T-helper 17 cell (primary cell): ENCODE data around the gene MYF5. TPM values are rescaled to one million over a fixed set of nuclear protein-coding genes. Genes with fewer than 3 reads are reported as not detected.
"Not testable (repeated sequence)": the region's sequence is repeated elsewhere in the genome, so short reads cannot be mapped to it uniquely, and the experiment has no call there.

Experiments used
- ATAC-seq: fragments of 150-1000 bp; cut with Tn5 transposase; 2 replicates; pipeline ENCODE4 v1.10.0; 2021; ENCODE audit warnings: mild to moderate bottlenecking, moderate library complexity
- DNase-seq, 3 donors: peaks; one replicate each; pipeline versions ENCODE4 v3.0.0 to v3.0.0-alpha.2; 2020 to 2021
- H3K9me3 ChIP-seq: one replicate; pipeline ENCODE4 v1.7.0; 2013; ENCODE audit warnings: low read length, mild to moderate bottlenecking; ENCODE audit not compliant: control insufficient read depth, poor library complexity, severe bottlenecking
- H3K27ac Mint-ChIP-seq: one replicate; pipeline ENCODE4 v1.8.0; 2022; ENCODE audit warnings: mild to moderate bottlenecking, moderate library complexity, mixed read lengths
- H3K27me3 Mint-ChIP-seq: one replicate; pipeline ENCODE4 v1.8.0; 2022; ENCODE audit warnings: mixed read lengths
- H3K36me3 Mint-ChIP-seq: one replicate; pipeline ENCODE4 v1.8.0; 2022; ENCODE audit warnings: low read depth, mixed read lengths
- H3K4me1 Mint-ChIP-seq: one replicate; pipeline ENCODE4 v1.8.0; 2022; ENCODE audit warnings: mild to moderate bottlenecking, mixed read lengths
- H3K4me3 Mint-ChIP-seq: one replicate; pipeline ENCODE4 v1.8.0; 2022; ENCODE audit warnings: mild to moderate bottlenecking, moderate library complexity, mixed read lengths
- total RNA-seq, 4 donors: library from RNA in 2 of 4; stranded (reverse) in 2 of 4; gene quantifications; one replicate each; pipeline ENCODE4 v1.2.3 and lab custom pipeline; 2022 to 2026

Gene MYF5
- total RNA-seq (not detected), total RNA-seq (lab: John Stamatoyannopoulos, UW) (0 reads per million in 2 donors)

DNA sequence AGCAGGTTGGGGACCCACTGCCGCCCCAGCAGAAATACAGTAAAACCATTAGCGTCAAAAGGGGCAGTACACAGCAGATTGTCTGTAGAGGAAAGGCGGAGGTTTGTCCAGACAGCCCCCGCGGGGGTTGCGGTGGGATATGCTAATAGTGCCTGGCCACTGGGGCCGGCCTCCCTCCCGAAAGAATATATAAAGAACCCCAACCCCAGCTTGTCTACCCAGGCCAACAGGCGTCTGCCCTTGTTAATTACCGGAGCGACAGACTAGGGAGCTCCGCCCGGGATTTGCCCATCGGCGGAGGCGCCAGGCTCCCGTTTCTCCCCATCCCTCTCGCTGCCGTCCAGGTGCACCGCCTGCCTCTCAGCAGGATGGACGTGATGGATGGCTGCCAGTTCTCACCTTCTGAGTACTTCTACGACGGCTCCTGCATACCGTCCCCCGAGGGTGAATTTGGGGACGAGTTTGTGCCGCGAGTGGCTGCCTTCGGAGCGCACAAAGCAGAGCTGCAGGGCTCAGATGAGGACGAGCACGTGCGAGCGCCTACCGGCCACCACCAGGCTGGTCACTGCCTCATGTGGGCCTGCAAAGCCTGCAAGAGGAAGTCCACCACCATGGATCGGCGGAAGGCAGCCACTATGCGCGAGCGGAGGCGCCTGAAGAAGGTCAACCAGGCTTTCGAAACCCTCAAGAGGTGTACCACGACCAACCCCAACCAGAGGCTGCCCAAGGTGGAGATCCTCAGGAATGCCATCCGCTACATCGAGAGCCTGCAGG lies at the start of gene MYF5:
MYF5 (plus strand) TSS at position 217 of the 774 bp plus-strand sequence; CDS start at position 369, 152 bp downstream.
- H3K9me3 ChIP-seq, result no peaks in the 10 kb centered on the region
- DNase-seq (no peak), ATAC-seq (no peak)
- Mint-ChIP-seq H3K27ac (no peak within 1 kb of the TSS), H3K4me1 (no peaks in the 10 kb centered on the region), H3K27me3 (peaks cover 15% of the 10 kb centered on the region), H3K4me3 (no peak within 1 kb of the TSS), H3K36me3 (no peaks in the 10 kb centered on the region)

DNA sequence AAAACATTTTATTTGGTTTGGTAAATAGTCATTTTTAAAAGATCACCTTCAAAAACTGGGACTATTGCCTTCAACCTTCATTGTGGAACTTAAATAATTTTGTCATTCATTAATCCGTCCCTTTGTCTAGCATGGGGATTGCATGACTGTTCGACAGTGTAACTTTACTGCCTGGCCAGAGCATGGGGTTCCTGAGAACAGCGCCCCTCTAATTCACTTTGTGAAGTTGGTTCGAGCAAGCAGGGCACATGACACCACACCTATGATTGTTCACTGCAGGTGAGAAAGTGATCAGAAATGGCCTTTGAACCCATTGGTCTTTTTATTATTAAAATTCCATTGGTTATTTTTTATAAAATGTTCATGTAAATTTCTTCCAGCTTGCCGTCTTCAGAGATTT lies 46.5 kb upstream of the MYF5 start:
- ATAC-seq (no peak), DNase-seq (no peak)
- H3K9me3 ChIP-seq, result no peaks in the 10 kb centered on the region
- H3K4me1 Mint-ChIP-seq, result no peaks in the 10 kb centered on the region
- H3K36me3 Mint-ChIP-seq, result no peaks in the 10 kb centered on the region
- H3K27me3 Mint-ChIP-seq, result no peaks in the 10 kb centered on the region
- no peak overlapping the region for H3K27ac Mint-ChIP-seq
- no peak overlapping the region for H3K4me3 Mint-ChIP-seq

DNA sequence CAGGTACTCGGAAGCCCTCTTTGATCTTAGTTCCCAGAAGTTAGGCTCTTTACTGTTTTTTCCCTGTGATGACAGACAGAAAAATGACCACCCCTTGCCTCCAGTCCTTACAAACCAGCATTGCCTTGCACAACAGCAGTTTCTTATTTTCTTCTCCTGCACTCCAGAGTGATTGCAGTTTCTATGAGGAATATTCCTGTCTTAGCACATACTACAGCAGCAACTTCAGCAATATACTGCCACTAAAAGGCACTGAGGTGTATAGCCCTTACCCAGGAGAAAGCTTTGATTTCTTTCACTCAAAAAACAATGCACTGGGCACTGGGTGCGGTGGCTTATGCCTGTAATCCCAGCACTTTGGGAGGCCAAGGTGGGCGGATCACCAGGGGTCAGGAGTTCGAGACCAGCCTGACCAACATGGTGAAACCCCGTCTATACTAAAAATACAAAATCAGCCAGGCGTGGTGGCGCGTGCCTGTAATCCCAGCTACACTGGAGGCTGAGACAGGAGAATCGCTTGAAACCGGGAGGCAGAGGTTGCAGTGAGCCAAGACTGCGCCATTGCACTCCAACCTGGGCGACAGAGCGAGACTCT lies 40.6 kb upstream of the MYF5 start:
- not testable (repeated sequence) for H3K27ac Mint-ChIP-seq

DNA sequence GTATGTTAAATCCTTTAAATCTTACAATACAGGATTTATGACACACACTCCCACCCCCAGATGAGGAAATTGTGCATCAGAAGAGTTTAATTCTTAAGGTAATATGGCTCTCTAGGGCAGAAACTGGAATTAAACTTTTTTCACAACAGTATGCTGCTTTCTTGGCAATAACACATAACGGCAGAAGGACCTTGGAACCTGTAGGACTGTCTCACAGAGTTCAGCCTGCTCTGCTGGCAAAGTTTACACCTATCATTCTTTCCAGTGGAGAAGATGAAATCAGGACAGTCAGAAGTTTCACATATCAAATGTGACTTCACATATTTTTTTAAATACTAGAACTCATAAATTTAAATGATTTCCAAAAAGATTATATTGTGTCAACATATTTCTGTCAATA lies 39.9 kb upstream of the MYF5 start:
- H3K4me3 Mint-ChIP-seq, result no peak overlapping the region

More for the DNA sequence above, 40.6 kb upstream of the MYF5 start:
- H3K4me1 Mint-ChIP-seq, ATAC-seq, H3K27me3 Mint-ChIP-seq, H3K4me3 Mint-ChIP-seq, DNase-seq, H3K9me3 ChIP-seq, H3K36me3 Mint-ChIP-seq: not testable (repeated sequence)

DNA sequence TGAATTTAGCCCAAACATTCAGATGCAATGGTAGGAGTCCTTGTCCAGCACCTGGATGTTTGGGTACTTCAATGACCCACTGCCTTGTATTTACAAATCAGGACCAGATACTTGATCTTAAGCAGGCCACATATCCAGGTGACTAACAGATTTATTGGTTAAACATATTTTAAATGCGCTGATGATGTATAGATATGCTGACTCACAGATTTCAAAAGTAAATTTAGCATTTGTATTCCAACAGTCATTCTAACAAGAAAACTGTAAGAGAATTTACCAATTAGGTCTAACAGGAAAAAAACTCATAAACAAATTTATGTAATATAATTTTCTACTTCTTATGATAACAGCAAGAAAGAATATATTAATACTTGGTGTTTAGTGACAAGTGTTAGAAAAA lies 38.7 kb upstream of the MYF5 start:
- no peak overlapping the region for H3K4me3 Mint-ChIP-seq
- H3K27ac Mint-ChIP-seq, result no peak overlapping the region
- no peaks in the 10 kb centered on the region for H3K9me3 ChIP-seq
- ATAC-seq, result no peak
- DNase-seq, result no peak
- H3K36me3 Mint-ChIP-seq, result no peaks in the 10 kb centered on the region
- no peaks in the 10 kb centered on the region for H3K4me1 Mint-ChIP-seq
- no peaks in the 10 kb centered on the region for H3K27me3 Mint-ChIP-seq

More for the DNA sequence above, 39.9 kb upstream of the MYF5 start:
- DNase-seq (no peak), ATAC-seq (no peak)
- no peaks in the 10 kb centered on the region for H3K4me1 Mint-ChIP-seq
- H3K27me3 Mint-ChIP-seq, result no peaks in the 10 kb centered on the region
- H3K36me3 Mint-ChIP-seq, result no peaks in the 10 kb centered on the region
- no peaks in the 10 kb centered on the region for H3K9me3 ChIP-seq
- H3K27ac Mint-ChIP-seq, result no peak overlapping the region

DNA sequence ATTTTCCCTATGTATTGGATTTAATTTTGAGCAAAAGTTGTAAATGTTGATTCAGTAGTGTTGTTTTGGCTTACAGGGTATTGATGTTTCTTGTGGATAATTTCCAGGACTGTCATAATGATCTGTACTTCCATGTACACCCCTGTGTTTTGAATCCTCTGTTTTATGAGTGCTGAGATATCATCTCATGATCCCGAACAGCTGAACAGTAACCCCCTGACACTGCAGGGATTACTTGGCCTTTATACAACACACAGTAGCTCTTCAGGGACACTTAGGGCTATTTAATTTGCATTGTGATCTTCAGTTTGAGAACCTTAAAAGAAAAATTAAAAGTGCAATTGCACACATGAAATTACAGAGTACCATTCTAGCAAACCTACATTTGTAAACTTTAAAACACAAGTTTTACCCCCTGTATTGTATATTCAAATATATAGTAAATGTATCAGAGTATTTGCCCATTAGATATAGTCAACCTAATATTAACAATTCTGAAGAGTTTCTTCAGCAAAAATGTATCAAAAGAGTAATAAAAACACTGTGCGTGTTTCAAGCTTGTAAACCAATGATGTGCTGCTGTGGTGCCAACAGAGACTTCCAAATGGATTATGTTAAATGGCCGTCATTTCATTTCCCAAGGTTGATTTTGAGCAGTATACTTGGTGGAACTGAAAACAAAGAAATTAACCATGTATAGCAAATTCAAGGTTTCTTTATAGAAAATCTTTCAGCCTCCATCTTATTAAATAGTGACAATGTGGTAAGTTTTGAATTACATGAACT lies 37.2 kb upstream of the MYF5 start:
- ATAC-seq, result no peak

DNA sequence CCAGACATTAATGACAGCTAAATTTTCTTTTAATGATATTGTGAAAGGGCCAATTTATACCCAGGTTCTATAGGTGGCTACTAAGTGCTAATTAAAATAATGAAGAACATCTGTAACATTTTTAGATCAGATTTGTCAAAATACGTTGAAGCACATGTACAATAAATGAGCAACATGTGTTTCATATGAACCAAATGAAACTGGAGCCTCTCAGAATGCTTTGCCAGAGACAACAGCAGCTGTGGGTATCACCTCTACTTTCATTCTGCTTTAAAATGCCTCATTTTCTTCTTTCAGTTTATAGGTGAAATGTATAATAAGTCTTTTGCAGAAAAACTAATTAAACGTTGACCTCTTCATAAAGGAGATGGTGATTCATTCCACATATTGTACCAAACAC lies 35.4 kb upstream of the MYF5 start:
- no peak overlapping the region for H3K4me3 Mint-ChIP-seq
- ATAC-seq, result no peak
- H3K27me3 Mint-ChIP-seq, result no peaks in the 10 kb centered on the region
- no peaks in the 10 kb centered on the region for H3K9me3 ChIP-seq
- H3K36me3 Mint-ChIP-seq, result no peaks in the 10 kb centered on the region
- no peak for DNase-seq
- no peaks in the 10 kb centered on the region for H3K4me1 Mint-ChIP-seq
- H3K27ac Mint-ChIP-seq, result no peak overlapping the region

More for the DNA sequence above, 37.2 kb upstream of the MYF5 start:
- Mint-ChIP-seq H3K27me3 (no peaks in the 10 kb centered on the region), H3K4me1 (no peaks in the 10 kb centered on the region), H3K36me3 (no peaks in the 10 kb centered on the region), H3K27ac (no peak overlapping the region), H3K4me3 (no peak overlapping the region)
- no peak for DNase-seq
- no peaks in the 10 kb centered on the region for H3K9me3 ChIP-seq

DNA sequence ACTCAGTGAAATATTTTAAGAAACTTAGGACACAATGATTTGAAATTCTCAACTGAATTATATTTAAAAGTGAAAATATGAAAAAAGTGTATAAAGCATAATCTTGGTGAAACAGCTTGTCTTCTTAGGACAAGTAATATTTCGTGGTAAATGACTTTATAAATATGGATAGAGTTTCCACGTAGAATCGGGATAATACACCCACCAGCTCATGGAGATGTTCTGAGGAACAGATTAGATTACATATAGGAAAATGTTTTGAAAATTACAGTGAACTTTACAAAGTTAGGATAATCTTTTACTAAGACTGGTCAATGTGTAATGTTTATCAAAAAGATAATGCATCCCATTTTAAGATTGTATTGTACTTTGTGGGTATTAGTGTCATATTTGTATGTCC lies 34.9 kb upstream of the MYF5 start:
- H3K27ac Mint-ChIP-seq, result no peak overlapping the region
- H3K36me3 Mint-ChIP-seq, result no peaks in the 10 kb centered on the region
- no peaks in the 10 kb centered on the region for H3K9me3 ChIP-seq
- no peaks in the 10 kb centered on the region for H3K27me3 Mint-ChIP-seq
- H3K4me1 Mint-ChIP-seq, result no peaks in the 10 kb centered on the region
- H3K4me3 Mint-ChIP-seq, result no peak overlapping the region
- DNase-seq, result no peak
- no peak for ATAC-seq

DNA sequence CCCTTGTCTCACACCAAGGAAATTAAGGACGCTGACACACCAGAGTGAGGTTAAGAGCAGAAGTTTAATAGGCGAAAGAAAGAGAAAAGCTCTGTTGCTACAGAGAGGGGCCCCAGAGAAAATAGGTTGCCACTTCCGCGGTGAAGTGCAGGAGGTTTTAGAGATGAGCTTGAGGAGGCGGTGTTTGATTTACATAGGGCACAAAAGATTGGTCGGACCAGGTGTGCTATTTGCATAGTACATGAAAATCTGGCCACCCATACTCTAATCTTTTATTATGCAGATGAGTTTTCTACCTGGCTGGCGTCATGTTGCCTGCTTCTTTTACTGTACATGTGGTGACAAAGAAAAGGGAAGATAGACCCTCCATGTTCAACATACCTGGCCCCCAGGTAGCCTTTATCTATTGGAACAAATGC lies 32.6 kb upstream of the MYF5 start:
- ATAC-seq (no peak), DNase-seq (no peak)
- no peaks in the 10 kb centered on the region for H3K27me3 Mint-ChIP-seq
- H3K4me3 Mint-ChIP-seq, result no peak overlapping the region
- H3K36me3 Mint-ChIP-seq, result no peaks in the 10 kb centered on the region
- H3K27ac Mint-ChIP-seq, result no peak overlapping the region
- no peaks in the 10 kb centered on the region for H3K4me1 Mint-ChIP-seq
- H3K9me3 ChIP-seq, result no peaks in the 10 kb centered on the region

DNA sequence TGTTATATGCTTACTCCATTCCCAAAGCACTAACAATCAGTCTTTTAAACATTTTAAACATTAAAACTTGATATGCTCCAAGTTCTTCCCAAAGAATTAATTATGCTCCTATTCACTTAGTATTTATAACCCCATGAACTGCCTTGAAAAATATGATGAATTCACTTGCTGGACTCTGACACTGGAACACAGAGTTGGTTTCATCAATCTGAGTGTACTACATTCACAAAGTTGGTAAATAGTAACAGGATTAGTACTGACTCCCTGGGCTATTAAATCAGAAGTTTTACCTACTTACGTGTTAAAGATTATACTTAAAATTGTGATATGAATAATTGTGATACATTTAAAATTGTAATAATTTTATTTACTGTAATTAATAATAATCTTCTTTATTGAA lies 26.6 kb upstream of the MYF5 start:
- Mint-ChIP-seq H3K27me3 (no peaks in the 10 kb centered on the region), H3K4me3 (no peak overlapping the region), H3K36me3 (no peaks in the 10 kb centered on the region), H3K4me1 (no peaks in the 10 kb centered on the region), H3K27ac (no peak overlapping the region)
- H3K9me3 ChIP-seq, result no peaks in the 10 kb centered on the region
- DNase-seq (no peak), ATAC-seq (no peak)

DNA sequence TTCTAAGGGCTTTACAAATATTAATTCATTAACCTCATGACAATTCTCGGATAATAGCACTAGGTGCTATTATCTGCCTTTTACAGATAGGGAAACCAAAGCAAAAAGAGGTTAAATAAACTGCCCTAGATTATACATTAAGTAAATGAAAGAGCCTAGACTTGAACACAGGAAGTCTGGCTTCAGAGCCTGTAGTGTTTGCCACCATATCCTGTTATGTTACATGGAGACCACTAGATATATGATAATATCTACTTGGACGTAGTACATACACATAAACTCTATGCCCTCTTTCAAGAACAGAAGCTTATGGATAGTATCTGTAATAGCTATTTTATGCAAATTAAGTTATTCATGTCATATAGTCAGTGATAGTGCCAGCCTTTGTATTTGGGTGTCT lies 26.2 kb upstream of the MYF5 start:
- no peak for DNase-seq
- no peak overlapping the region for H3K27ac Mint-ChIP-seq
- H3K36me3 Mint-ChIP-seq, result no peaks in the 10 kb centered on the region
- H3K27me3 Mint-ChIP-seq, result no peaks in the 10 kb centered on the region
- no peak overlapping the region for H3K4me3 Mint-ChIP-seq
- no peak for ATAC-seq
- no peaks in the 10 kb centered on the region for H3K9me3 ChIP-seq
- H3K4me1 Mint-ChIP-seq, result no peaks in the 10 kb centered on the region

DNA sequence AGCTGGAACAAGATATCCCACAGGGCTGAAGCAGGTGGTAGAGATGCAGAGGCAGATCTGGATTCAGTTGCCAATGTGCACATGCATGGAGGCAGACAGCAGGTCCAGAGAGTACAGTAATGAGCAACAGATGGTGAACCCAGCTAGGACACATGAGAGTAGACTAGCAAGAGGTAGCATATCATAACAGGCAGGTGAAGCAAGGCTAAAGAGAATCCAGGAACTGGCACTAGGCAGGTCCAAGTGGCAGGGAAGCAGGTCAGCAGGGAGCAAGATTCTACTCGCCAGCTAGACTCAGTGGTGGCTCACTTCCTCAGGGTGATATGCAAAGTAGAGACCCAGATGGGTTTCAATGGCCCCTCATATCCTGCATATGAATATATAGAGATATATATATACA lies 24.6 kb upstream of the MYF5 start:
- Mint-ChIP-seq H3K4me3 (no peak overlapping the region), H3K27me3 (no peaks in the 10 kb centered on the region), H3K36me3 (no peaks in the 10 kb centered on the region), H3K27ac (no peak overlapping the region), H3K4me1 (no peaks in the 10 kb centered on the region)
- no peak for DNase-seq
- no peak for ATAC-seq
- H3K9me3 ChIP-seq, result no peaks in the 10 kb centered on the region

DNA sequence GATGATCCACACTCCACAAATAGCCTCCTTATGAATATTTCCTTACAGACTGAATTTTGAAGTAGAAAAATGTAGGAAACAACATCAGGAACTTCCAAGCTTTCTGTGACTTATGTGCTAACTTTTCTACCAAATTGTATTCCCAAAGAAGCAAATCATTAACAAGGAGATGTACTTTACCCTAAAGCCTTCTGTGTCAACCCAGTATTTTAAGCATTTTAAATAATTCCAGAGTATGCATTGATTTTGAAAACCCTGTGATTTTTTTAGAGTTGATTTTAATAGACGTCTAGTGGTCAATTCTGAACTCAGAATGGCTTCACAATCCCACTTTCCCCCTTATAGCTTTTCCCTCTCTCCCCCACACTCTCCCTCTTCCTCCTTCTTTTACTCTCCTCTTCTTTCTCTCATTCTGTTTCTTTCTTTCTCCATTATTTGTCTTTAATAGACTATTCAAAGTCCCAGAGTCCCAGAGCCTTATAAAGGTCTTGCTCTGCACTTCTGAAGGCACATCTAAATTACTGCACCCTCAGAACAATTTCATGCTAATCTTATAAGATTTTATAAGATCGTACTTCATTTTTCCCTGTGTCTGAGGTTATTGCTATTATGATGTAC lies 19.3 kb upstream of the MYF5 start:
- no peaks in the 10 kb centered on the region for H3K36me3 Mint-ChIP-seq
- no peaks in the 10 kb centered on the region for H3K4me1 Mint-ChIP-seq
- no peaks in the 10 kb centered on the region for H3K9me3 ChIP-seq
- no peak overlapping the region for H3K4me3 Mint-ChIP-seq
- no peaks in the 10 kb centered on the region for H3K27me3 Mint-ChIP-seq
- DNase-seq (no peak), ATAC-seq (no peak)
- no peak overlapping the region for H3K27ac Mint-ChIP-seq
